GM19025 (cell line): ENCODE measurements around the gene JAGN1.
"Not testable (repeated sequence)": the region's sequence is repeated elsewhere in the genome, so short reads cannot be mapped to it uniquely, and the experiment has no call there.

Source experiments
- ATAC-seq: cut with Tn5 transposase; IDR thresholded peaks from one replicate; pipeline ENCODE4 v1.9.1; 2021; ENCODE audit warnings: mild to moderate bottlenecking, low read depth, moderate library complexity; ENCODE audit not compliant: unreplicated experiment

Gene JAGN1

GRCh38 chr3:9915254-9916141 lies 25.1 kb downstream of the JAGN1 start:
- ATAC-seq, result peak; percentile 47

GRCh38 chr3:9916346-9916733 lies 25.9 kb downstream of the JAGN1 start:
- ATAC-seq, result no peak

DNA sequence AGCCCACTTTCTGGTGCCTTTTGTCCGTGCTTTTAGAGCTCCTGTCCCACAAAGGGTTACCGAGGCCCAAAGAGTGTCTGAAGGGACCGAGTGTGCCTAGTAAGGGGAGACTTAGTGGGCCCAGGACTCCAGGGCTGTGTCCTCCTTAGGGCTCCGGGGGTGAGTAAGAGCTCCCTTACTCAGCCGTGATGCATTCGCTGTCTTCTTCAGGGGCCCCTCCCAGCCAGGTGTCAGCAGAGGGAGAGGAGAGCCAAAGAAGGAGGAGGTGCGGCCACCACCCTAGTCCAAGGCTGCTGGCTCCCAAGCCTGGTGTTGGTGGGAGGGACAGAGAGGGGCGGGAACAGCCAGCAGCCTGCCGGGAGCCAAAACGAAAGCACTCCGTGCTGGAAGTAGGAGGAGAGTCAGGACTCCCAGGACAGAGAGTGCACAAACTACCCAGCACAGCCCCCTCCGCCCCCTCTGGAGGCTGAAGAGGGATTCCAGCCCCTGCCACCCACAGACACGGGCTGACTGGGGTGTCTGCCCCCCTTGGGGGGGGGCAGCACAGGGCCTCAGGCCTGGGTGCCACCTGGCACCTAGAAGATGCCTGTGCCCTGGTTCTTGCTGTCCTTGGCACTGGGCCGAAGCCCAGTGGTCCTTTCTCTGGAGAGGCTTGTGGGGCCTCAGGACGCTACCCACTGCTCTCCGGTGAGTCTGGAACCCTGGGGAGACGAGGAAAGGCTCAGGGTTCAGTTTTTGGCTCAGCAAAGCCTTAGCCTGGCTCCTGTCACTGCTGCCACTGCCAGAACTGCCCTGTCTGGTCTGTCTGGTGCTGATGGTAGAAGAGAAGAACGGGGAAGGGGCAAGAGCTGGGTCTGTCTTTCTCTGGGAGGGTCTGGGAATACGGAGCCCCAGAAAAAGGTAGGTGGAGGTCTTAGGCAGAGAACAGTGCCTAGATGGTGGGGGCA lies 26.6 kb downstream of the JAGN1 start, which contains the start of gene IL17RC:
Gene IL17RC (plus strand): TSS at position 365 of the 947 bp plus-strand sequence. CDS start 218 bp downstream, at position 583.
- ATAC-seq, result no peak

DNA sequence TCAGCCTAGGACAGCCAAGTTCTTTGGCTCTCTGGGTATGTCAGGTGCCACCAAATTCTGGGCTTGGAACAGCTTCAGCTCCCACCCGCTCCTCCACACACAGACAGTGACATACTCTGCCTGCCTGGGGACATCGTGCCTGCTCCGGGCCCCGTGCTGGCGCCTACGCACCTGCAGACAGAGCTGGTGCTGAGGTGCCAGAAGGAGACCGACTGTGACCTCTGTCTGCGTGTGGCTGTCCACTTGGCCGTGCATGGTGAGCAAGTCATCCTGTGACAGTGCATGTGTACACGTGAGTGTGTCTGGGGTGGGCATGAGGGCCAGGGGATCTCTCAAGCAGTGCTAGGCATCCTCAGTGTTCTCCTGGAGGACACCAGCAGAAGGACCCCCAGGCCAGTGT lies 27.4 kb downstream of the JAGN1 start:
- ATAC-seq, result no peak

DNA sequence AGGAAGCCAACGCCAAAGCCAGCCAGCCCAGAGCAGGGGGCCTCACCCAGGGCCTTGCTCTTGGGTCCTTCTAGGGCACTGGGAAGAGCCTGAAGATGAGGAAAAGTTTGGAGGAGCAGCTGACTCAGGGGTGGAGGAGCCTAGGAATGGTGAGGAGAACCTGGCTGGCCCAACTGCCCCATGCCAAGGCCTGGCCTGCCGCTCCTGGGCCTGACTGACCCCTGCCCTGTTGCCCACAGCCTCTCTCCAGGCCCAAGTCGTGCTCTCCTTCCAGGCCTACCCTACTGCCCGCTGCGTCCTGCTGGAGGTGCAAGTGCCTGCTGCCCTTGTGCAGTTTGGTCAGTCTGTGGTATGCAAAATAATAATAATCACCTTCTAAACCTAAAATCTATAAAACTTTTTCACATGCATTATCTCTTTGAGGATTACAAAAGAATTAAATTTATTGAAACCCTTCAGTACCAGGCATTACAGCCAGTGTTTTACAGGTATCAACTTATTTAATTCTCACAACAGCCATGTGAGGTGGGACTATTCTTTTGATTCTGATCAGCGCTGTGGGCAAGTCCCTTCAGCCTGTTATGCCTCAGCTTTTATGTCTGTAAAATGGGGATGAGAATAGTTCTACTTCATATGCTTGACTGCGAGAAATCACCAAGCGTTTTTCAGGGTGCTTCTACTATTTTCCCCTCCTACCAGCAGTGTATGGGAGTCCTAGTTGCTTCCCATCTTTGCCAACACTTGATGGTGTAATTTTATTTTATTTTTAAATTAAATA lies 28.0 kb downstream of the JAGN1 start:
- no peak for ATAC-seq

DNA sequence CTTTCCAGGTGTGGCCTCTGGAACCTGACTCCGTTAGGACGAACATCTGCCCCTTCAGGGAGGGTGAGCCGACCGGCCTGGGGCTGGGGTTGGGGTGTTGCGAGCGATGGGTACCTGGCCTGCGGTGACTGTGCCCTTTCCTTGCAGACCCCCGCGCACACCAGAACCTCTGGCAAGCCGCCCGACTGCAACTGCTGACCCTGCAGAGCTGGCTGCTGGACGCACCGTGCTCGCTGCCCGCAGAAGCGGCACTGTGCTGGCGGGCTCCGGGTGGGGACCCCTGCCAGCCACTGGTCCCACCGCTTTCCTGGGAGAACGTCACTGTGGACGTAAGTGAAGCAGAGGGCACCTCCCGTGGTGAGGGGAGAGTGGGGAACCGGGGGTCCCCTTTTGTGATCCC lies 37.7 kb downstream of the JAGN1 start:
- no peak for ATAC-seq

- no peak for ATAC-seq
Observed at GRCh38 chr3:9930804-9931418, 40.5 kb downstream of the JAGN1 start.

DNA sequence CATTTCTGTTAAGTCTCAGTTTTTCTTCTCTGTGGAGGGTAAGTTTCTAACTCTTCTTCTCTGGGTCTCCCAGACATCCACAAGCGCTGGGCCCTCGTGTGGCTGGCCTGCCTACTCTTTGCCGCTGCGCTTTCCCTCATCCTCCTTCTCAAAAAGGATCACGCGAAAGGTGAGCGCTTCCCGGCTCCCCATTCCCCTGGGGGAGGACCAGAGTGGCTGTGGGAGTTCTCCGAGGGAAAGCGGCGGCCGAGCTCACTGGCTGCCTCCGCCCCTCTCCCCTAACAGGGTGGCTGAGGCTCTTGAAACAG lies 42.1 kb downstream of the JAGN1 start:
- ATAC-seq, result no peak

GRCh38 chr3:9932843-9933560 lies 42.6 kb downstream of the JAGN1 start:
- peak; percentile 53 for ATAC-seq

GRCh38 chr3:9933561-9934234 lies 43.3 kb downstream of the JAGN1 start, which contains the start of gene CRELD1:
Gene CRELD1, plus strand, starts transcription at chr3:9933834. Its CDS starts 605 bp downstream, at chr3:9934439.
- peak; percentile 90 for ATAC-seq

DNA sequence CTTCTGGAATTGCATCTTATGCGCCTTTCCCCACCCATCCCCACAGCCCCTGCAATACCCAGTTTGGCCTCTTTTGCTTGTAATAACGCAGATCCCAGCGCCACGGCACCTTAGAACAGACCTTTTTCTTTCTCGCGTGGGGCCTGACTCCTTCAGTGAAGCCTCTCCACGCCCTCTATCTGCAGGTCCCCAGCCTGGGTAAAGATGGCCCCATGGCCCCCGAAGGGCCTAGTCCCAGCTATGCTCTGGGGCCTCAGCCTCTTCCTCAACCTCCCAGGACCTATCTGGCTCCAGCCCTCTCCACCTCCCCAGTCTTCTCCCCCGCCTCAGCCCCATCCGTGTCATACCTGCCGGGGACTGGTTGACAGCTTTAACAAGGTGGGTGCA lies 43.8 kb downstream of the JAGN1 start:
- ATAC-seq, result no peak

GRCh38 chr3:9934993-9935392 lies 44.6 kb downstream of the JAGN1 start:
- ATAC-seq, result no peak

DNA sequence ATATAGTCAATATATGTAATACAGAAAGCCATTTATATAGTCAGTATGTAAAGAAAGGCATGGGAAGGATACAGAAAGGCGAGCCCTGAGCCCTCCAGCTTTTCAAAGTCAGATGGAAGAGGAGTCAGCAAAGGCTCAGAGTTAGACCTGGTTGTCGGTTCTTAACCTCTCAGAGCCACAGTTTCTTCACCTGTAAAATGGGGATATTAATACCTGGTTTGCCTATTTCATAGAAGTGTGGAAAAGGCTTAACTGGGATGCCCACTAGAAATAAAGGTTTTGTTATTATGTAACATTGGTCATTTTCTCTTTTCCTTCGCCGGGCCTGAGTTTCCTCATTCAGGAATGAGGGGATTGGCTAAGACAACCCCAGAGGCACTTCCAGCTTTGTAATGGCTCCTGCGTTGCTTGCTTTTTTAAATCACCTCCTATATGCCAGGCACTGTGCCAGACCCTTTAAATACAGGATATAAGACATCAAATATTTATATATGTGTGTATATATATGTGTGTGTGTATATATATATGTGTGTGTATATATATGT lies 45.6 kb downstream of the JAGN1 start:
- ATAC-seq, result no peak

GRCh38 chr3:9937486-9938238 lies 47.3 kb downstream of the JAGN1 start:
- no peak for ATAC-seq

GRCh38 chr3:9938966-9939365 lies 48.6 kb downstream of the JAGN1 start:
- ATAC-seq, result no peak

DNA sequence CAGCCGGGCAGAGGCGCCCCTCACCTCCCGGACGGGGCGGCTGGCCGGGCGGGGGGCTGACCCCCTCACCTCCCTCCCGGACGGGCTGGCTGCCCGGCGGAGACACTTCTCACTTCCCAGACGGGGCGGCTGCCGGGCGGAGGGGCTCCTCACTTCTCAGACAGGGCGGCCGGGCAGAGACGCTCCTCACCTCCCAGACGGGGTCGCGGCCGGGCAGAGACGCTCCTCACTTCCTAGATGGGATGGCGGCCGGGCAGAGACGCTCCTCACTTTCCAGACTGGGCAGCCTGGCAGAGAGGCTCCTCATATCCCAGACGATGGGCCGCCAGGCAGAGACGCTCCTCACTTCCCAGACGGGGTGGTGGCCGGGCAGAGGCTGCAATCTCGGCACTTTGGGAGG lies 49.5 kb downstream of the JAGN1 start:
- not testable (repeated sequence) for ATAC-seq

GRCh38 chr3:9940746-9941145 lies 50.3 kb downstream of the JAGN1 start:
- no peak for ATAC-seq

DNA sequence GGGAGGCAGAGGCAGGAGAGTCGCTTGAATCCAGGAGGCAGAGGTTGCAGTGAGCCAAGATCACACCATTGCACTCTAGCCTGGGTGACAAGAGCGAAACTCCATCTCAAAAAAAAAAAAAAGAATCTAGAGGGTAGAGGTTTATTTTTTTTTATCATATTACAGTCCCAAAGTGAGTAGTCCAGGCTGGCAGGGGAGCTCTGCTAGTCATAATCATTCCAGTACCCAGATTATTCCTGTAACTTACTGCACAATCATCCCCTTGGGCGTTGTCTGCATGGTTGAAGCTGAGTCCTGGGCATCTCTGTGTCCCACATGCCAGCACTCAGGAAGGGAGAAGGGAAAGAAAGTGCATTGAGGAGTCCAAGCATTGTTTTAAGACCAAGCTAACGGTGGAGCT lies 51.8 kb downstream of the JAGN1 start:
- no peak for ATAC-seq
